Left forelimb (tissue), 1 donor: Measurements from ENCODE around the gene SMOC1.

Experiments
- DNase-seq: peaks from one replicate; pipeline ENCODE4 v3.0.0-alpha.2; 2018; ENCODE audit warnings: low spot score

The SMOC1 gene

GRCh38 chr14:69943084-69943780, 64.0 kb downstream of the SMOC1 start:
- no peak for DNase-seq

GRCh38 chr14:69945347-69945746, 66.1 kb downstream of the SMOC1 start:
- DNase-seq, result no peak

- no peak for DNase-seq
These were observed 66.7 kb downstream of the SMOC1 start for GRCh38 chr14:69945912-69946311.

- no peak for DNase-seq
These were observed 69.1 kb downstream of the SMOC1 start for GRCh38 chr14:69948351-69948750.

- no peak for DNase-seq
These were observed 72.0 kb downstream of the SMOC1 start for GRCh38 chr14:69951263-69951662.

- DNase-seq, result no peak
These were observed 72.7 kb downstream of the SMOC1 start for GRCh38 chr14:69951935-69952334.

- no peak for DNase-seq
These were observed 74.2 kb downstream of the SMOC1 start for GRCh38 chr14:69953266-69953915.

- no peak for DNase-seq
These were observed 76.9 kb downstream of the SMOC1 start for GRCh38 chr14:69955855-69956845.

GRCh38 chr14:69956970-69957369, 77.8 kb downstream of the SMOC1 start:
- no peak for DNase-seq

GRCh38 chr14:69957986-69958385, 78.8 kb downstream of the SMOC1 start:
- no peak for DNase-seq

- no peak for DNase-seq
These were observed 79.9 kb downstream of the SMOC1 start for GRCh38 chr14:69959136-69959535.

- no peak for DNase-seq
These were observed 81.1 kb downstream of the SMOC1 start for GRCh38 chr14:69960296-69960695.

- no peak for DNase-seq
These were observed 84.8 kb downstream of the SMOC1 start for GRCh38 chr14:69963966-69964365.

- no peak for DNase-seq
These were observed 85.6 kb downstream of the SMOC1 start for GRCh38 chr14:69964841-69965240.

- DNase-seq, result no peak
These were observed 88.9 kb downstream of the SMOC1 start for GRCh38 chr14:69968132-69968531.

GRCh38 chr14:69968681-69969080, 89.5 kb downstream of the SMOC1 start:
- no peak for DNase-seq

GRCh38 chr14:69972755-69973154, 93.5 kb downstream of the SMOC1 start:
- no peak for DNase-seq

- no peak for DNase-seq
These were observed 94.6 kb downstream of the SMOC1 start for GRCh38 chr14:69973846-69974245.

- DNase-seq, result no peak
These were observed 100.7 kb downstream of the SMOC1 start for GRCh38 chr14:69979882-69980281.

GRCh38 chr14:69980457-69981425, 101.5 kb downstream of the SMOC1 start:
- DNase-seq, result no peak

- no peak for DNase-seq
These were observed 103.1 kb downstream of the SMOC1 start for GRCh38 chr14:69982220-69982839.
